GM21717 (cell line): ENCODE data around the gene OR8H3.
"Not testable (repeated sequence)": the region's sequence is repeated elsewhere in the genome, so short reads cannot be mapped to it uniquely, and the experiment has no call there.

Experiments
- ATAC-seq: cut with Tn5 transposase; IDR thresholded peaks from one replicate; pipeline ENCODE4 v1.9.1; 2021; ENCODE audit warnings: mild to moderate bottlenecking, moderate library complexity; ENCODE audit not compliant: unreplicated experiment

OR8H3 gene, protein sequence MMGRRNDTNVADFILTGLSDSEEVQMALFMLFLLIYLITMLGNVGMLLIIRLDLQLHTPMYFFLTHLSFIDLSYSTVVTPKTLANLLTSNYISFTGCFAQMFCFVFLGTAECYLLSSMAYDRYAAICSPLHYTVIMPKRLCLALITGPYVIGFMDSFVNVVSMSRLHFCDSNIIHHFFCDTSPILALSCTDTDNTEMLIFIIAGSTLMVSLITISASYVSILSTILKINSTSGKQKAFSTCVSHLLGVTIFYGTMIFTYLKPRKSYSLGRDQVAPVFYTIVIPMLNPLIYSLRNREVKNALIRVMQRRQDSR

DNA sequence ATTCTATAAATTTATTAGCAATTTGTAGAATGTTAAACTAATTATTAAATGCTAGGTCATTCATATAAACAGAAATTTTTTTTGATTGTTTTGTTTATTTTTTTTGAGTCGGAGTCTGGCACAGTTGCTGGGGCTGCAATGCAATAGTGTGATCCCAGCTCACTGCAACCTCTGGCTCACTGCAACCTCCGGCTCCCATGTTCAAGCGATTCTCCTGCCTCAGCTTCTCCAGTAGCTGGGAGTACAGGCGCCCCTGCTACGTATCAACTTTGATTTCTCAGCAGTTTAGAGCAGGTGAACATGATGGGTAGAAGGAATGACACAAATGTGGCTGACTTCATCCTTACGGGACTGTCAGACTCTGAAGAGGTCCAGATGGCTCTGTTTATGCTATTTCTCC, at the start of gene OR8H3:
OR8H3 (plus strand) TSS at position 301 of the 400 bp plus-strand sequence; CDS start at position 301, 0 bp downstream.
- no peak for ATAC-seq

DNA sequence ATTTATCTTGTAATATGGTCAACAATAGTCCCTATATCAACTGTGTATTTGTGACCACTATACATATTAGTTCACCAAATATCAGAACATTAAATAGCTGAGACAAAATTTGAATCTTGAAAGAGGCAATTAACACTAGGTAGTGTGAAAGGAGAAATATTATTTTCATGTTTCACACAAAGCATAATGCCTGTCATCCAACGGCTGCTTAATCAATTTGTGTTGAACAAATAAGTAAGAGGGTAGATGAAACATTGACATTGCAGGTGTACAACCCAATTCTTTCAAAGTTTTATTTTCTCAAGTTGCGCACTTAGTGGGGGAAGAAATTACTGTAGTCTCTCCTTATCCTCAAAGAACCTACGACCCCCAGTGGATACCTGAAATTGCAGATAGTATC, 32.5 kb upstream of the OR8H3 start:
- no peak for ATAC-seq

DNA sequence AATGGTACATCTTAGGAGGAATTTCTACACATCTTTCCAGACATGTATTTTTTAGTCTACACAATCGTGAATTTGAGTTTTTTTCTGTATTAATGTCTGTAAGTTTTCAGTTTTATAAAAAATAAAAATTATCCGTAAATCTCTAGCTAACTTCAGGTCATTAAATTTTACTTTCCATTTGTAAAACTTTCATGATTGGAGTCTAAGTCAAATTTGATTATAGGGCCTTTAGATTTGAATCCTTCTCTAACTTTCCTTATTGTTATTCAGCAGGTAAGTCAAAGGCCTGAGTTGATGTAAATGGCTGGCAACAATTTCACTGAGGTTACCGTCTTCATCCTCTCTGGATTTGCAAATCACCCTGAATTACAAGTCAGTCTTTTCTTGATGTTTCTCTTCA, 29.2 kb upstream of the OR8H3 start, which contains the start of gene OR8I2:
OR8I2 (plus strand) TSS at position 301 of the 400 bp plus-strand sequence; CDS start at position 301, 0 bp downstream.
- no peak for ATAC-seq

DNA sequence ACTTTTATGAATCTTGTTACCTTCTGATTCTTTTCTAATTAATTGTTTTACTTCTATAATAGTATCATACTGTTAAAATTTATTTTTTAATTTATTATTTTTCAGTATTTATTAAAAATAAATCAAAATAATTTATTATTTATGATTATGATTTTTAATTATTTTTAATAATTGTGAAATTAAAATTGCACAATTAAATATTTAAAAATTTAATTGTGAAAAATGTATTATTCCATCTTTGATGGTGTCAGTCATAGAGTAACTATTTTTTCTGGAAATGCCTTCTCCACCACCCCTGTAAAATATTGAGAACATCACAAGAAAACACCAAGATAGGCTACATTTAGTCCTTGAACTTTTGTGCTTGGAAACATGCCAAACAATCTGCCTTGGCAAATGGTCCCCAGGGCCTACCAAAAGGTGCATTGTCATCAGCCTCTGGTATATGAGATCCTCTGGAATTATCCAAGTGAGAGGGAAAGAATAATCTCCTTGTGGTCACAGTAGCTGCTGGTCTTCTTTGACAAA, 18.9 kb upstream of the OR8H3 start, which contains the start of gene OR8H2:
OR8H2 (plus strand) TSS at position 478 of the 528 bp plus-strand sequence. CDS start 1,356 bp downstream, outside the sequence.
- no peak for ATAC-seq

DNA sequence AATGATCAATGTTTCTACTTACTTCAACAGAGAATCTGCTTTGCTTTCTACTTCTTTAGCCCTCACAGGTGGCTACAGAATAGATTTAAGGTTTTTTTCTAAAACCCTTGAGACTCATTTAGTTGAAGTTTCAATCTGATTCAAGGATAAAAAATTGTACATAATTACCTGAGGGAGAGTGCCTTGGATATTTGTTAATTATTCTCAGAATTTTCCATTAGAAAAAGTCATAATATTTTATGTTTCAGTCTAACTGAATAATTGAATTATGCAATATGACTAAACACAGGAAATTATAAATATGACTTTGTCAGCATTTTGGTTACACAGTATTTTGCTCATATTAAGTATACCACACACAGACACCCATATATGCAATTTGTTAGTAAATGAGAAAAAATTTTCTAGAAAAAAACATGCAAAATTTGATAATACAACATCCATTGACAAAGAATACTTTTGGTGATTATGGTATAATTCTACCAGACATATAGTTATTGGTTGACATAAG, 18.0 kb downstream of the OR8H3 start, which contains the start of gene OR8J3:
OR8J3 (minus strand) TSS at position 51 of the 511 bp plus-strand sequence. CDS start 2,483 bp downstream, outside the sequence.
- no peak for ATAC-seq

DNA sequence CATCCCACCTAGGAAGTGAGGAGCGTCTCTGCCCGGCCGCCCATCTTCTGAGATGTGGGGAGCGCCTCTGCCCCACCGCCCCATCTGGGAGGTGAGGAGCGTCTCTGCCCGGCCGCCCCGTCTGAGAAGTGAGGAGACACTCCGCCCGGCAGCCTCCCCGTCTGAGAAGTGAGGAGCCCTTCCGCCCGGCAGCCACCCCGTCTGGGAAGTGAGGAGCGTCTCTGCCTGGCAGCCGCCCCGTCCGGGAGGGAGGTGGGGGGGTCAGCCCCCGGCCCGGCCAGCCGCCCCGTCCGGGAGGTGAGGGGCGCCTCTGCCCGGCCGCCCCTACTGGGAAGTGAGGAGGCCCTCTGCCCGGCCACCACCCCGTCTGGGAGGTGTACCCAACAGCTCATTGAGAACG, 21.5 kb downstream of the OR8H3 start:
- not testable (repeated sequence) for ATAC-seq

DNA sequence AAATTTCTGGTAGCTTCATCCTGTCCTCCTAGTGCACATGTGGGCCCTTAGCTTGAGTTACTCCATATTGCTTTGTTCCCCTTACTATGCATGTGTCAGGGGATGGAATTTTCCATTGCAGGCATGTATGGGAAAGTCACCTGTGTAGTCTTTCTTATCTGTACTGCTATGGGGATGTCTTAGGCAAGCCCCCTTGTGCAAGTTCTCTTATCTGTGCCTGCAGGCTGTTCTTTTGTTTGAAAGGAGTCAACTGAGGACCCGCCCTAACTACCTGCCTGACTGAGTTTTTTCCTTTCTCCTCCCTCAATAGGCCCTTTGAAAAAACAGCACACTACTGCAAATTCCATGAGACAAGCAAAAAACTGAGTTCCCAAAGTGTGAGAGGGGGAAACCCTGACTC, 29.2 kb downstream of the OR8H3 start:
- no peak for ATAC-seq

DNA sequence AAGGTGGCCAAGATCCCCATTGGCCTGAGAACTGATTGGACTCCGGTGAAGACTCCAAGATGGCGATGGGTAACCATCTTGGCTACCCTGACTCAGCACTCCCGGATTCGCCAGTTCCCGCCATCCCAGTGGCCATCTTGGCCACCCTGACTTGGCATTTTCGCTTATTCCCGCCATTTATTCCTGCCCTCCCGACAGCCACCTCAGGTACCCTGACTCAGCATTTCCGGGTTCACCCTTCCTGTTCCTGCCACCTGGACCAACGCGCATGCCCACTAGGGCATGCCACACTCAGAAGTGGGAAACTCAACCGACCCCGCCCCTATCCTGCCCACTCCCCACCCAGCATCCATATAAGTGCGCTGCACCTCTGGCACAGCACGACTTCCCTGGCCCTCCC, 30.2 kb downstream of the OR8H3 start:
- no peak for ATAC-seq

DNA sequence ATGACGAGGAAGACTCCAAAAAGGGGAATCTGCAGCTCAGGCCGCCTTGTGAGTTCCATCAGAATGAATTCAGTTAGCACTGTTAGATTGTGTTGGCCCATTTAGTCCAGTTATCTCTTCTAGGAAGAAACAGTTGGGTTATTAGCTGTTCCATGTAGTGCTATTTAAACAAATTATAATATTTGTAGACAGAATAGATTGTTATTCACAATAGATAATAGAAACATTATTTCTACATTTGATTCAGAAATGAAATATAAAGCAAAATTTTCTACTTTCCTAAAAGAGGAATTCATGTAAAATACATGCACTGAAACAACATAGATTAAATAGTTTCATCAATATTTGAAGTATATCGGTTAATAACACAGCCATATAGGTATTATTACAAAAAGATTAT, 38.0 kb downstream of the OR8H3 start, which contains the start of gene OR8K5:
OR8K5 (minus strand) TSS at position 101 of the 400 bp plus-strand sequence; CDS start at position 101, 0 bp downstream.
- ATAC-seq, result no peak

DNA sequence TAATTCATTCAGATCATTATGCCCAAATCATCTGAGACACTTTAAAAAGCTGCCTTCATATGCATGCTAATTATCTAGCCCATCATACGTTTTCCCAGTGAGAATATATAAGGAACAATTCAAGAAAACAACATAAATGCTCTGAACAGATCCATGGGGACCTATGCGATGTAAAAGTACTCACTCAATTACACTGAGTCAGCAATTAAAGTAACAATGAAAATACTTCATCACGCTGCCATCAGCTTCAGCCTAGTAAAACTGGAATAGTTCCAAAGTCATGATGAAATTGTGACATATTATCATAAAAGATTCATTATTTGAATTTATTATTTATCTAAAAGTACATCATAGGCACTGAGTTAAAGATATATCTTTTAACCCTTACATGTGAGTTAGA, 41.6 kb downstream of the OR8H3 start:
- no peak for ATAC-seq

DNA sequence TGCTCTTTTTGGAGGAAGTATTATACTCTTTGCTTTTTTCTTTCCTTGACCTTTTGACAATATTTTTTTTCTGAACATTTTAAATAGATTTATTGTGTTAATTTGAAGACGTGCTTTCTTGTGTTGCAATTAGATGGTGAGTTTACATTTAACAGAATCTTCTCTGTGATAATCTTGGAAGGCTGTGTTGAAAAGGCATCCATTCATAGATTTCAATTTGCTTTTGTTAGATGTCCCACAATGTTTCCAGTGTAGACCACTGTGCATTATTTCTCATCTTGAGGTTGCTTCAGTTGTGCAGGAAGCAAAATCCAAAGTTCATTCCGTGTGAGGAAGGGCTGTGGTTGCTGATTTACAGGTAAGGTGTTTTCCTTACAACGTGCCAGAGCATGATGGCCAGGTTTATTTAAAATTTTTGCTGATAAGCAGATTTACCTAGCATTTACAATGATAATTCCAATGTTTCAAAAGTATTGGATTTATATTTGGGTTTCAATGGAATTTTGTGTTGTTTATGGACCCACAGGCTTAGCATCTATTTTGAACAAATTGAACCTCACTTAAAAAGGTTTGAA, 50.2 kb downstream of the OR8H3 start:
- no peak for ATAC-seq
